K562 (cell line): ENCODE measurements around the gene CYCS. TPM values are rescaled to one million over a fixed set of nuclear protein-coding genes. Genes with fewer than 3 reads are reported as not detected.

Experiments
- ATAC-seq: fragments of 200-7000 bp; cut with Tn5 transposase; 3 replicates; pipeline ENCODE4 v1.9.1; 2020; ENCODE audit warnings: moderate library complexity
- BruUV-seq: library from RNA; stranded (reverse); fragments of 400-500 nt; replicated peaks from 2 replicates; lab custom pipeline; 2021; lab: Mats Ljungman, UMichigan
- CTCF ChIA-PET: fragments of 300-600 bp; formaldehyde crosslinking; extraction: SDS; loops from one replicate; lab custom pipeline; 2021; ENCODE audit warnings: low intra/inter-chr PET ratio; lab: Yijun Ruan, JAX
- POLR2A ChIA-PET: fragments of 300-600, 350-650 bp; sonication (Branson Sonifier 250); formaldehyde crosslinking; extraction: SDS; loops from one replicate; lab custom pipeline; 2021; ENCODE audit warnings: antibody characterized with exemption, inconsistent platforms; lab: Yijun Ruan, JAX
- DNase-seq, 4 experiments: peaks; one replicate each; pipeline versions ENCODE4 v3.0.0 to v3.0.0-alpha.2; 2011 to 2018; ENCODE audit warnings: low spot score in 3 of 4, mixed read lengths in 3 of 4; ENCODE audit errors: extremely low read depth in 1 of 4
- FAIRE-seq: peaks from 2 replicates; lab custom pipeline; 2011; peaks lifted over from hg19 to GRCh38; lab: Jason Lieb, UNC
- H2AFZ ChIP-seq: 2 replicates; pipeline ENCODE4 v1.6.0; 2011; ENCODE audit warnings: low read depth, low read length, control low read depth, inconsistent platforms
- H3K27ac ChIP-seq: fragments of 200-600 bp; 3 replicates; pipeline ENCODE4 v1.8.0; 2011; ENCODE audit warnings: low read depth, mild to moderate bottlenecking, control low read depth, inconsistent platforms, low read length, moderate library complexity, mixed read lengths; ENCODE audit errors: extremely low read depth
- H3K27me3 ChIP-seq, 2 experiments: fragments of 300-600 bp in 1 of 2; 2 replicates in 1 of 2; 3 replicates in 1 of 2; pipeline versions ENCODE4 v1.6.0 to v1.8.0; 2011; ENCODE audit warnings: inconsistent platforms in 2 of 2, low read length in 2 of 2, mild to moderate bottlenecking in 1 of 2, mixed read lengths in 1 of 2, moderate library complexity in 1 of 2; ENCODE audit not compliant: control insufficient read depth in 2 of 2, insufficient read depth in 2 of 2
- H3K36me3 ChIP-seq: fragments of 300-600 bp; 3 replicates; pipeline ENCODE4 v1.8.0; 2011; ENCODE audit warnings: mild to moderate bottlenecking, low read length, inconsistent platforms; ENCODE audit not compliant: control insufficient read depth, insufficient read depth
- H3K4me1 ChIP-seq, 2 experiments: fragments of 200-600 bp in 1 of 2; replicated peaks in 1 of 2; 2 replicates in 1 of 2; 3 replicates in 1 of 2; pipeline versions ENCODE4 v1.5.1 to v1.8.0; 2011; ENCODE audit warnings: inconsistent platforms in 2 of 2, low read length in 2 of 2, mild to moderate bottlenecking in 1 of 2, mixed read lengths in 1 of 2, moderate library complexity in 1 of 2; ENCODE audit not compliant: control insufficient read depth in 2 of 2, insufficient read depth in 2 of 2
- H3K4me2 ChIP-seq: 2 replicates; pipeline ENCODE4 v1.6.1; 2011; ENCODE audit warnings: low read length, control low read depth, inconsistent platforms, mixed read lengths; ENCODE audit not compliant: insufficient read depth
- H3K4me3 ChIP-seq: fragments of 200-600 bp; sonication (generic), shearing (Covaris generic); 2 replicates; pipeline ENCODE4 v1.5.1; 2016; ENCODE audit warnings: control low read depth, inconsistent platforms
- H3K79me2 ChIP-seq: fragments of 200-600 bp; 3 replicates; pipeline ENCODE4 v1.8.0; 2011; ENCODE audit warnings: low read length, inconsistent platforms; ENCODE audit not compliant: control insufficient read depth, insufficient read depth
- H3K9ac ChIP-seq, 2 experiments: 2 replicates each; pipeline versions ENCODE4 v1.6.0 to v1.6.1; 2011; ENCODE audit warnings: low read depth in 2 of 2, low read length in 2 of 2, control low read depth in 1 of 2, inconsistent platforms in 1 of 2, mild to moderate bottlenecking in 1 of 2, mixed read lengths in 1 of 2; ENCODE audit not compliant: insufficient read depth in 1 of 2
- H3K9me1 ChIP-seq: one replicate; pipeline ENCODE4 v1.6.0; 2011; ENCODE audit warnings: inconsistent platforms, mild to moderate bottlenecking, low read length, moderate library complexity; ENCODE audit not compliant: control insufficient read depth, insufficient read depth
- H3K9me3 ChIP-seq: replicated peaks from 2 replicates; pipeline ENCODE4 v1.5.1; 2011; ENCODE audit warnings: low read depth, low read length, inconsistent platforms; ENCODE audit not compliant: control insufficient read depth, insufficient read depth
- H4K20me1 ChIP-seq: replicated peaks from 2 replicates; pipeline ENCODE4 v1.6.1; 2011; ENCODE audit warnings: low read length, inconsistent platforms, mixed read lengths; ENCODE audit not compliant: control insufficient read depth, insufficient read depth
- ATF7 ChIP-seq: fragments of 450-650 bp; IDR thresholded peaks from 2 replicates; pipeline ENCODE4 v1.7.1; 2014; ENCODE audit warnings: mild to moderate bottlenecking, moderate library complexity
- EP400 ChIP-seq: fragments of 450-650 bp; IDR thresholded peaks from 2 replicates; pipeline ENCODE4 v1.6.1; 2017; ENCODE audit warnings: antibody characterized with exemption, mild to moderate bottlenecking, moderate library complexity
- ESRRB ChIP-seq: fragments of 250-450 bp; sonication (Bioruptor Pico); IDR thresholded peaks from 2 replicates; pipeline ENCODE4 v1.5.0; 2020; ENCODE audit warnings: mild to moderate bottlenecking, moderate library complexity, borderline replicate concordance
- EWSR1 ChIP-seq: fragments of 450-650 bp; IDR thresholded peaks from 2 replicates; pipeline ENCODE4 v1.6.1; 2018; ENCODE audit warnings: borderline replicate concordance, mild to moderate bottlenecking, low read depth, moderate library complexity; ENCODE audit not compliant: partially characterized antibody
- KAT7 ChIP-seq: sonication (generic); formaldehyde crosslinking; IDR thresholded peaks from 2 replicates; pipeline ENCODE4 v1.8.0; 2022; ENCODE audit warnings: missing genetic modification reagents, mild to moderate bottlenecking, borderline replicate concordance
- NR2C1 ChIP-seq, 2 experiments: fragments of 450-650 bp; IDR thresholded peaks; 2 replicates each; pipeline ENCODE4 v1.6.1; 2017; ENCODE audit warnings: mild to moderate bottlenecking in 2 of 2, antibody characterized with exemption in 1 of 2, inconsistent platforms in 1 of 2, missing compliant biosample characterization in 1 of 2, missing genetic modification characterization in 1 of 2
- RBFOX2 ChIP-seq: fragments of 200-400 bp; formaldehyde crosslinking; IDR thresholded peaks from 2 replicates; pipeline ENCODE4 v1.6.1; 2017; ENCODE audit warnings: low read depth, mild to moderate bottlenecking, low read length, moderate library complexity
- SRSF3 ChIP-seq: fragments of 200-400 bp; formaldehyde crosslinking; IDR thresholded peaks from 2 replicates; pipeline ENCODE4 v1.6.1; 2016; ENCODE audit warnings: mild to moderate bottlenecking, low read length, moderate library complexity; ENCODE audit not compliant: insufficient read depth
- WGBS: fragments of 100-300 bp; shearing (Covaris generic); methylation state at CpG from one replicate; pipeline ENCODE4 v1.1.6; 2016; ENCODE audit warnings: low coverage, mixed read lengths; ENCODE audit not compliant: insufficient coverage; ENCODE audit errors: missing lambda C conversion rate; 5-methylcytosine and 5-hydroxymethylcytosine counted together
- in situ Hi-C: fragments of 300-500 bp; cut with MboI; formaldehyde crosslinking; loops from 4 replicates; pipeline ENCODE4 v1.15.0; 2018; ENCODE audit warnings: inconsistent platforms, mixed read lengths
- intact Hi-C: fragments of 100-400 bp; cut with micrococcal nuclease; formaldehyde crosslinking; loops from 2 replicates; pipeline ENCODE4 v1.14.2; 2022
- polyA plus RNA-seq, 8 experiments: library from polyadenylated mRNA; depleted of rRNA in 4 of 8; stranded (reverse) in 5 of 8; unstranded in 3 of 8; fragments of >200 nt; fragmentation: Nextera tagmentation in 2 of 8; fragmentation: Illumina TruSeq in 1 of 8; extraction: Ambion mirVana in 2 of 8; extraction: Trizol in 1 of 8; gene quantifications; 2 replicates each; pipeline versions ENCODE4 v1.2.1 to v1.2.3, GENCODE V29; 2011 to 2014; ENCODE audit warnings: inconsistent platforms in 1 of 8, missing spikeins in 1 of 8
- total RNA-seq, 7 experiments: library from RNA; depleted of rRNA in 6 of 7; stranded (reverse); fragments of >200 nt in 6 of 7; fragmentation: Illumina TruSeq in 2 of 7; extraction: Trizol in 2 of 7; gene quantifications; 2 replicates each; pipeline versions ENCODE4 v1.2.1 to v1.2.3, GENCODE V29; 2011 to 2021; ENCODE audit warnings: low replicate concordance in 1 of 7

The CYCS gene
- total and polyA plus RNA-seq, 9 of the 15 experiments (the other 6 are each of a cell fraction or from before 2014, with no cell fraction given), result 206 to 1,425 (median 438) TPM

DNA sequence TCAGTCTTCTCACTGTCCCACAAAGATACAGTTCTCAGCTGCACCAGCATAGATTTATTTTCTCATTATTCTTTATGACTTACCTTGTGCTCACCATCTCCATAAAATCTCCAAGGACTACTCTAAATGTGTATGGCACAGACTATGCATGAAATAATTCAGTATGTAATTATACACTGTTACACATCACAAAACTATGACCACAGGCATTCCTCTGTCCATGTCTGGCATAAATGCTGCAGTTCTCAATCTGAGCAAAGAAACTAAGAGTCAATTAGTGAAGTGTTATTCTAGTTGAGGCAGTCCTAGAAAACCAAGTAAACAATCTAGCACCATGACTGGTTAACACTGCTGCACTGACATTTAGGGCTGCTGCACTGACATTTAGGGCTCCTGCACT lies 2.7 kb downstream of the CYCS start:
- Histone ChIP-seq H3K36me3 (peaks cover 57% of the 10 kb centered on the region), H3K9me1 (no peaks in the 10 kb centered on the region), H3K27ac (no peak overlapping the region), H2AFZ (no peak overlapping the region), H3K9me3 (no peaks in the 10 kb centered on the region), H3K27me3 (no peaks in the 10 kb centered on the region), H3K4me3 (no peak overlapping the region), H3K4me2 (no peak overlapping the region), H3K4me1 (peaks cover 2 to 3% of the 10 kb centered on the region in 2 experiments; a peak in 2 of 5 replicates), H3K9ac (no peak overlapping the region), H3K79me2 (peaks cover 44% of the 10 kb centered on the region), H4K20me1 (peaks cover 22% of the 10 kb centered on the region)
- ChIA-PET CTCF (no interaction called here), POLR2A (interaction anchor here (0.6 to 1.0 kb wide), 4 partner anchors 9 to 1360 kb away, joined by 3 read pairs; no protein-coding TSS in a partner anchor)
- in situ Hi-C loops, result no loop called here
- no peak for DNase-seq
- no peak for ATAC-seq
- FAIRE-seq, result no peak
- intact Hi-C loops, result no loop called here
- BruUV-seq, result no TSS peak
- 0 out of 2 replicates have a peak, but pooled peaks have one; percentile 46 for TF ChIP-seq KAT7
- TF ChIP-seq EWSR1, result no peak
- no peak for TF ChIP-seq SRSF3

DNA sequence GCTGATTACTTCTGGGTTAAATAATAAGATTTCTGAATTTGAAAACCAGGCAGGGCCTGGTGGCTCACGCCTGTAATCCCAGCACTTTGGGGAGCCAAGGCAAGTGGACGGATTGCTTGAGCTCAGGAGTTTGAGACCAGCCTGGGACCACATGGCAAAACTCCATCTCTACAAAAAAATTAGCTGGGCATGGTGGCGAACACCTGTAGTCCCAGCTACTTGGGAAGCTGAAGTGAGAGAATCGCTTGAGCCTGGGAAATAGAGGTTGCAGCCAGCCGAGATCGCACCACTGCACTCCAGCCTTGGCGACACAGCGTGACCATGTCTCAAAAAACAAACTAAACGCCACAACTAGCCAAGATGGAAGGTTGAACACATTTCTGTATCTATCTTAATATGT lies 3.5 kb downstream of the CYCS start:
- Histone ChIP-seq H4K20me1 (peaks cover 27% of the 10 kb centered on the region), H3K27me3 (no peaks in the 10 kb centered on the region), H3K9me1 (peaks cover 4% of the 10 kb centered on the region), H3K4me3 (no peak overlapping the region), H2AFZ (no peak overlapping the region), H3K79me2 (peaks cover 44% of the 10 kb centered on the region), H3K9ac (no peak overlapping the region), H3K4me1 (peaks cover 2 to 3% of the 10 kb centered on the region in 2 experiments; a peak in 2 of 5 replicates), H3K27ac (no peak overlapping the region), H3K4me2 (no peak overlapping the region), H3K9me3 (no peaks in the 10 kb centered on the region), H3K36me3 (peaks cover 57% of the 10 kb centered on the region)
- ChIA-PET CTCF (no interaction called here), POLR2A (interaction anchor here (0.6 to 1.0 kb wide), 4 partner anchors 10 to 1360 kb away, joined by 3 read pairs; no protein-coding TSS in a partner anchor)
- in situ Hi-C loops, result no loop called here
- intact Hi-C loops, result no loop called here
- BruUV-seq, result no TSS peak
- DNase-seq (no peak), ATAC-seq (no peak), FAIRE-seq (no peak)
- WGBS, result 96% methylated on average over 8 of the region's 9 CpGs
- no peak for TF ChIP-seq ESRRB (CRISPR knock-in tag)
- TF ChIP-seq NR2C1 (IDR thresholded peaks at IDR 0.05), result no peak
- TF ChIP-seq NR2C1 (tag; IDR thresholded peaks at IDR 0.05), result no peak
- TF ChIP-seq EP400, result no peak
- TF ChIP-seq RBFOX2, result peak; percentile 27; the same call in 1 of the 2 replicates
- TF ChIP-seq ATF7, result no peak
